Measurements from ENCODE around the gene PPP1CB. TPM values are rescaled to one million over a fixed set of nuclear protein-coding genes. Genes with fewer than 3 reads are reported as not detected.

PPP1CB gene
- total and polyA plus RNA-seq, 4 donors: 26.2 to 75.4 (median 49.3) TPM

Other genes starting within 250 kb of the PPP1CB start
- under 1 TPM; 0.14 to 0.67 TPM for gene SPDYA, start 59.0 kb downstream of the PPP1CB start, total RNA-seq
- gene SPDYA, start 59.0 kb downstream of the PPP1CB start, polyA plus RNA-seq: under 1 TPM in 1 of 2 donors, not detected in 1; 0.49 TPM
- gene TRMT61B, start 118.5 kb downstream of the PPP1CB start, total RNA-seq: 1 to 10 TPM; 9.5 to 10.0 TPM
- gene TRMT61B, start 118.5 kb downstream of the PPP1CB start, polyA plus RNA-seq: 10 to 100 TPM in 1 of 2 donors, 1 to 10 TPM in 1; 7.6 to 10.6 TPM
- 10 to 100 TPM; 22.6 to 43.1 TPM for gene WDR43, start 142.8 kb downstream of the PPP1CB start, total RNA-seq
- gene WDR43, start 142.8 kb downstream of the PPP1CB start, polyA plus RNA-seq: 10 to 100 TPM; 11.1 to 12.4 TPM
- under 1 TPM; 0.19 to 0.42 TPM for gene TOGARAM2, start 229.5 kb downstream of the PPP1CB start, total RNA-seq
- gene TOGARAM2, start 229.5 kb downstream of the PPP1CB start, polyA plus RNA-seq: under 1 TPM in 1 of 2 donors, not detected in 1; 0.15 TPM